ENCODE results near the gene THSD7B.

THSD7B gene

GRCh38 chr2:137223722-137224121 lies 458.4 kb downstream of the THSD7B start:
- no peaks in the 10 kb centered on the region for H3K79me1 ChIP-seq (ENCODE audit: low read length)
- DNase-seq: no peak
- H3K9ac ChIP-seq (ENCODE audit: low read length): no peak overlapping the region
- no peak overlapping the region for H4K8ac ChIP-seq (ENCODE audit: low read depth, low read length)
- no peaks in the 10 kb centered on the region for H3K4me1 ChIP-seq (ENCODE audit: control insufficient read depth in 1 of 2, insufficient read depth in 2 of 2, low read length in 2 of 2)
- no peaks in the 10 kb centered on the region for H3K9me3 ChIP-seq (ENCODE audit: insufficient read depth, low read depth, low read length)
- H3K4me3 ChIP-seq (ENCODE audit: low read depth, low read length): no peak overlapping the region
- H3K4me2 ChIP-seq (ENCODE audit: low read length): no peak overlapping the region
- H2BK120ac ChIP-seq (ENCODE audit: insufficient read depth, low read length, poor library complexity): no peak overlapping the region
- no peak overlapping the region for H2AK5ac ChIP-seq (ENCODE audit: low read length)
- H2AFZ ChIP-seq (ENCODE audit: insufficient read depth, low read length, poor library complexity): no peak overlapping the region
- H4K91ac ChIP-seq (ENCODE audit: low read depth, low read length): no peak overlapping the region
- H3K79me2 ChIP-seq (ENCODE audit: control insufficient read depth, insufficient read depth, low read length, poor library complexity): no peaks in the 10 kb centered on the region
- H3K18ac ChIP-seq (ENCODE audit: low read length): no peak overlapping the region
- H4K12ac ChIP-seq (ENCODE audit: low read depth, low read length): no peak overlapping the region
- H3K4ac ChIP-seq (ENCODE audit: low read depth, low read length): no peak overlapping the region
- no peak overlapping the region for H2BK12ac ChIP-seq (ENCODE audit: low read length)
- H3K14ac ChIP-seq (ENCODE audit: low read length): no peak overlapping the region
- no peaks in the 10 kb centered on the region for H3K36me3 ChIP-seq (ENCODE audit: control insufficient read depth in 1 of 2, insufficient read depth in 2 of 2, low read length in 2 of 2)
- H3K23ac ChIP-seq (ENCODE audit: low read length): no peak overlapping the region
- H3K27ac ChIP-seq (ENCODE audit: low read depth, low read length): no peak overlapping the region
- H2BK5ac ChIP-seq (ENCODE audit: low read depth, low read length, poor library complexity): no peak overlapping the region
- no CpG with 5 or more reads among the region's 5 CpGs for WGBS (ENCODE audit: extremely low coverage, insufficient coverage, insufficient read length)
- no peaks in the 10 kb centered on the region for H3K27me3 ChIP-seq (ENCODE audit: insufficient read depth, low read length)

- Histone ChIP-seq H3K9ac (ENCODE audit: low read length) (no peak overlapping the region), H4K12ac (ENCODE audit: low read depth, low read length) (no peak overlapping the region), H3K9me3 (ENCODE audit: insufficient read depth, low read depth, low read length) (no peaks in the 10 kb centered on the region), H2AK5ac (ENCODE audit: low read length) (no peak overlapping the region), H2BK5ac (ENCODE audit: low read depth, low read length, poor library complexity) (no peak overlapping the region), H3K36me3 (ENCODE audit: control insufficient read depth in 1 of 2, insufficient read depth in 2 of 2, low read length in 2 of 2) (no peaks in the 10 kb centered on the region), H3K4me2 (ENCODE audit: low read length) (no peak overlapping the region), H3K18ac (ENCODE audit: low read length) (no peak overlapping the region), H3K79me1 (ENCODE audit: low read length) (no peaks in the 10 kb centered on the region), H4K91ac (ENCODE audit: low read depth, low read length) (no peak overlapping the region), H3K79me2 (ENCODE audit: control insufficient read depth, insufficient read depth, low read length, poor library complexity) (no peaks in the 10 kb centered on the region), H2AFZ (ENCODE audit: insufficient read depth, low read length, poor library complexity) (no peak overlapping the region), H3K23ac (ENCODE audit: low read length) (no peak overlapping the region), H2BK120ac (ENCODE audit: insufficient read depth, low read length, poor library complexity) (no peak overlapping the region), H3K4ac (ENCODE audit: low read depth, low read length) (no peak overlapping the region), H3K4me3 (ENCODE audit: low read depth, low read length) (no peak overlapping the region), H4K8ac (ENCODE audit: low read depth, low read length) (no peak overlapping the region), H3K27me3 (ENCODE audit: insufficient read depth, low read length) (no peaks in the 10 kb centered on the region), H2BK12ac (ENCODE audit: low read length) (no peak overlapping the region), H3K27ac (ENCODE audit: low read depth, low read length) (no peak overlapping the region), H3K14ac (ENCODE audit: low read length) (no peak overlapping the region), H3K4me1 (ENCODE audit: control insufficient read depth in 1 of 2, insufficient read depth in 2 of 2, low read length in 2 of 2) (no peaks in the 10 kb centered on the region)
- WGBS (ENCODE audit: extremely low coverage, insufficient coverage, insufficient read length): no CpG with 5 or more reads among the region's 4 CpGs
- peak in 1 of 2 donors; percentile 16 for DNase-seq
Measured at GRCh38 chr2:137228566-137228965, 463.2 kb downstream of the THSD7B start.

- H3K27ac ChIP-seq (ENCODE audit: low read depth, low read length): no peak overlapping the region
Measured at GRCh38 chr2:137229834-137230233, 464.5 kb downstream of the THSD7B start.

GRCh38 chr2:137231628-137232027 lies 466.3 kb downstream of the THSD7B start:
- H3K9ac ChIP-seq (ENCODE audit: low read length): no peak overlapping the region
- no peaks in the 10 kb centered on the region for H3K9me3 ChIP-seq (ENCODE audit: insufficient read depth, low read depth, low read length)
- H3K4me3 ChIP-seq (ENCODE audit: low read depth, low read length): no peak overlapping the region
- H3K79me2 ChIP-seq (ENCODE audit: control insufficient read depth, insufficient read depth, low read length, poor library complexity): no peaks in the 10 kb centered on the region
- H3K23ac ChIP-seq (ENCODE audit: low read length): no peak overlapping the region
- no peak overlapping the region for H3K4ac ChIP-seq (ENCODE audit: low read depth, low read length)
- no peak overlapping the region for H3K14ac ChIP-seq (ENCODE audit: low read length)
- no peak overlapping the region for H4K12ac ChIP-seq (ENCODE audit: low read depth, low read length)
- no peaks in the 10 kb centered on the region for H3K79me1 ChIP-seq (ENCODE audit: low read length)
- H2AFZ ChIP-seq (ENCODE audit: insufficient read depth, low read length, poor library complexity): no peak overlapping the region
- DNase-seq: no peak
- no peak overlapping the region for H3K18ac ChIP-seq (ENCODE audit: low read length)
- no peaks in the 10 kb centered on the region for H3K36me3 ChIP-seq (ENCODE audit: control insufficient read depth in 1 of 2, insufficient read depth in 2 of 2, low read length in 2 of 2)
- H4K8ac ChIP-seq (ENCODE audit: low read depth, low read length): no peak overlapping the region
- no peak overlapping the region for H4K91ac ChIP-seq (ENCODE audit: low read depth, low read length)
- no peak overlapping the region for H2BK5ac ChIP-seq (ENCODE audit: low read depth, low read length, poor library complexity)
- no peak overlapping the region for H2BK120ac ChIP-seq (ENCODE audit: insufficient read depth, low read length, poor library complexity)
- WGBS (ENCODE audit: extremely low coverage, insufficient coverage, insufficient read length): no CpG with 5 or more reads among the region's 4 CpGs
- H2BK12ac ChIP-seq (ENCODE audit: low read length): no peak overlapping the region
- H3K4me2 ChIP-seq (ENCODE audit: low read length): no peak overlapping the region
- no peak overlapping the region for H2AK5ac ChIP-seq (ENCODE audit: low read length)
- no peaks in the 10 kb centered on the region for H3K4me1 ChIP-seq (ENCODE audit: control insufficient read depth in 1 of 2, insufficient read depth in 2 of 2, low read length in 2 of 2)
- H3K27ac ChIP-seq (ENCODE audit: low read depth, low read length): no peak overlapping the region
- no peaks in the 10 kb centered on the region for H3K27me3 ChIP-seq (ENCODE audit: insufficient read depth, low read length)

More at GRCh38 chr2:137229834-137230233, 464.5 kb downstream of the THSD7B start:
- WGBS (ENCODE audit: extremely low coverage, insufficient coverage, insufficient read length): no CpG with 5 or more reads among the region's 5 CpGs
- H2AK5ac ChIP-seq (ENCODE audit: low read length): no peak overlapping the region
- no peaks in the 10 kb centered on the region for H3K79me1 ChIP-seq (ENCODE audit: low read length)
- H2BK12ac ChIP-seq (ENCODE audit: low read length): no peak overlapping the region
- no peaks in the 10 kb centered on the region for H3K9me3 ChIP-seq (ENCODE audit: insufficient read depth, low read depth, low read length)
- H3K79me2 ChIP-seq (ENCODE audit: control insufficient read depth, insufficient read depth, low read length, poor library complexity): no peaks in the 10 kb centered on the region
- H3K23ac ChIP-seq (ENCODE audit: low read length): no peak overlapping the region
- H4K8ac ChIP-seq (ENCODE audit: low read depth, low read length): no peak overlapping the region
- H3K36me3 ChIP-seq (ENCODE audit: control insufficient read depth in 1 of 2, insufficient read depth in 2 of 2, low read length in 2 of 2): no peaks in the 10 kb centered on the region
- no peak overlapping the region for H3K18ac ChIP-seq (ENCODE audit: low read length)
- H3K4me3 ChIP-seq (ENCODE audit: low read depth, low read length): no peak overlapping the region
- H3K9ac ChIP-seq (ENCODE audit: low read length): no peak overlapping the region
- H4K12ac ChIP-seq (ENCODE audit: low read depth, low read length): no peak overlapping the region
- no peak overlapping the region for H2AFZ ChIP-seq (ENCODE audit: insufficient read depth, low read length, poor library complexity)
- DNase-seq: no peak
- H4K91ac ChIP-seq (ENCODE audit: low read depth, low read length): no peak overlapping the region
- no peak overlapping the region for H3K4me2 ChIP-seq (ENCODE audit: low read length)
- H2BK120ac ChIP-seq (ENCODE audit: insufficient read depth, low read length, poor library complexity): no peak overlapping the region
- H2BK5ac ChIP-seq (ENCODE audit: low read depth, low read length, poor library complexity): no peak overlapping the region
- H3K27me3 ChIP-seq (ENCODE audit: insufficient read depth, low read length): no peaks in the 10 kb centered on the region
- H3K4ac ChIP-seq (ENCODE audit: low read depth, low read length): no peak overlapping the region
- no peaks in the 10 kb centered on the region for H3K4me1 ChIP-seq (ENCODE audit: control insufficient read depth in 1 of 2, insufficient read depth in 2 of 2, low read length in 2 of 2)
- H3K14ac ChIP-seq (ENCODE audit: low read length): no peak overlapping the region

Measured in trophoblast cell (in vitro differentiated cells and primary cell).